ENCODE results near the gene ATOH8. TPM values are rescaled to one million over a fixed set of nuclear protein-coding genes. Genes with fewer than 3 reads are reported as not detected.

The ATOH8 gene
- polyA plus RNA-seq, 2 of the 4 experiments (the other 2 are of a cell fraction), result 1.8 to 20.0 TPM

DNA sequence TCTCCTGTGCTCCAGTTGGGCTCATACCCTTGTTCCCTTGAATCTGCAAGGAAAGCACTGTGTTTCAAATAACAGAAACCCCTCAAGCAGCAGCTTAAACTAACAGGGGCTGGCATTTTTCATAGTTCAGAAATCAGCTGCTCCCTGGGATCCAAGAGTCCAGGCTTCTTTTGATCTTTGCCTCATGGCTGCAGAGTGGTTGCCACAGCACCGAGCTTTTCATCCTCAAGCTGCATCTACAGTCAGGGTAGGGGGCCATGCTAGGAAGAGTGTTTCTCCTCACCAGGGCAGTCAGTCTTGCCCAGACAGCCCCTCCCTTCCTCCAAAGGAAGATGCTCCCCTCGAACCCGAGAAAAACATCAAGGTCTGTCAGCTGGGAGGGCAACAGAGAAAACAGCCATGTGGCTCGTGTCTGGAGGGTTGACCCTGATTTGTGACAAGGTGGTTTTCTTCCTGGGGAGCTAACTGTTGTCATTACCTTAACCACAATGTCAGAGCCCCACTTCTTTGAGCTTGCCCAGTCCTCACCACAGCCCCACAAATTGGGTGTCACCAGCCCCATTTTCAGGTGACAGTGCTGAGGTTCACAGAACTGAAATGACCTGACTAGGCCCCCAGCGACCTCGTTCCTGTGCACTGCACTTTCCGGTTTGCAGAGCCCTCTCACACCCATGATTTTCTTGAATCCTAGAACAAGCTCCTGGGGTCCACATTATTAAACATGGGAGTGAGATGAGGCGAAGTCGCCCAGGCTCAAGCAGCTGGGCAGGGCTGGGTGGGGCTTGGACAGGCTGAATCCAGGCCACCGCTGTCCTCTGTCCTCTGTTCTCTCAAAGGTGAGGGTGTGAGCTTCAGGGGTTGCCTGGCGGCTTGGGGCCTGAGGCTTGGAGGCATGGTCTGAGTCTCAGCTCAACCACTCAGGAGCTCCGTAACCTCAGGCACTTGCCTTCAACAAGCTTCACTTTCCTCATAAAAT, 21.9 kb downstream of the ATOH8 start (continued):
- TF ChIP-seq, protein P1, sequence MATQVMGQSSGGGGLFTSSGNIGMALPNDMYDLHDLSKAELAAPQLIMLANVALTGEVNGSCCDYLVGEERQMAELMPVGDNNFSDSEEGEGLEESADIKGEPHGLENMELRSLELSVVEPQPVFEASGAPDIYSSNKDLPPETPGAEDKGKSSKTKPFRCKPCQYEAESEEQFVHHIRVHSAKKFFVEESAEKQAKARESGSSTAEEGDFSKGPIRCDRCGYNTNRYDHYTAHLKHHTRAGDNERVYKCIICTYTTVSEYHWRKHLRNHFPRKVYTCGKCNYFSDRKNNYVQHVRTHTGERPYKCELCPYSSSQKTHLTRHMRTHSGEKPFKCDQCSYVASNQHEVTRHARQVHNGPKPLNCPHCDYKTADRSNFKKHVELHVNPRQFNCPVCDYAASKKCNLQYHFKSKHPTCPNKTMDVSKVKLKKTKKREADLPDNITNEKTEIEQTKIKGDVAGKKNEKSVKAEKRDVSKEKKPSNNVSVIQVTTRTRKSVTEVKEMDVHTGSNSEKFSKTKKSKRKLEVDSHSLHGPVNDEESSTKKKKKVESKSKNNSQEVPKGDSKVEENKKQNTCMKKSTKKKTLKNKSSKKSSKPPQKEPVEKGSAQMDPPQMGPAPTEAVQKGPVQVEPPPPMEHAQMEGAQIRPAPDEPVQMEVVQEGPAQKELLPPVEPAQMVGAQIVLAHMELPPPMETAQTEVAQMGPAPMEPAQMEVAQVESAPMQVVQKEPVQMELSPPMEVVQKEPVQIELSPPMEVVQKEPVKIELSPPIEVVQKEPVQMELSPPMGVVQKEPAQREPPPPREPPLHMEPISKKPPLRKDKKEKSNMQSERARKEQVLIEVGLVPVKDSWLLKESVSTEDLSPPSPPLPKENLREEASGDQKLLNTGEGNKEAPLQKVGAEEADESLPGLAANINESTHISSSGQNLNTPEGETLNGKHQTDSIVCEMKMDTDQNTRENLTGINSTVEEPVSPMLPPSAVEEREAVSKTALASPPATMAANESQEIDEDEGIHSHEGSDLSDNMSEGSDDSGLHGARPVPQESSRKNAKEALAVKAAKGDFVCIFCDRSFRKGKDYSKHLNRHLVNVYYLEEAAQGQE (IDR thresholded peaks at IDR 0.05), result no peak
- TF ChIP-seq CEBPB (IDR thresholded peaks at IDR 0.05) (no peak), FOSB (CRISPR knock-in tag; IDR thresholded peaks at IDR 0.05) (no peak)

DNA sequence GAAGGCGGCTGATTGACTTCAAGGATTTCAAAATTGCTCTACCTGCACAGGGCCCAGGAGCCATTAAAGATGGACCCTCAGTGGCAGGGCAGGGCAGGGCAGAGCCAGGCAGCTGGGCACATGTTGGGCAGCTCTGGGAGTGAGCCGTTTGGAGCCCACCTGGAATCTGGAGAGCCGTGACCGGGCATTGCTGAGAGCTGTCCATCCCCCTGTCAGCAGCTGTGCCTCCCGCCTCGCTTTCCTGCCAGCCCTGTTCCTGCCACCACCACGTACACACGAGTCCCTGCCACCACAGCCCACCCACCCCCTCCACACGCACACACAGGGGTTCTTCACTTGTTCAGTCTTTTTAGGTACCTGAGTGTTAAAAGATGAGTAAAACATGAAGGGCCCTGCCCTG, 22.9 kb downstream of the ATOH8 start:
- Histone ChIP-seq H3K4me2 (no peak overlapping the region), H3K9me3 (no peaks in the 10 kb centered on the region), H3K4me1 (peaks cover 26% of the 10 kb centered on the region), H3K4me3 (no peak overlapping the region), H3K27ac (no peak overlapping the region; a peak in 1 of 6 replicates)
- ChIA-PET CTCF (interaction anchor here (0.6 to 63.0 kb wide), 8 partner anchors 17 to 281 kb away, joined by 3 to 1675 read pairs (median 34); partner anchors contain the start of gene ATOH8), POLR2A (no interaction called here)
- no peak for FAIRE-seq
- no peak for TF ChIP-seq FOSL2 (IDR thresholded peaks at IDR 0.05)
- TF ChIP-seq FOSL2 (CRISPR knock-in tag; IDR thresholded peaks at IDR 0.05), result no peak
- TF ChIP-seq, protein P2, sequence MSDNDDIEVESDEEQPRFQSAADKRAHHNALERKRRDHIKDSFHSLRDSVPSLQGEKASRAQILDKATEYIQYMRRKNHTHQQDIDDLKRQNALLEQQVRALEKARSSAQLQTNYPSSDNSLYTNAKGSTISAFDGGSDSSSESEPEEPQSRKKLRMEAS (IDR thresholded peaks at IDR 0.05), result no peak
- 89% methylated on average over 9 of the region's 9 CpGs for WGBS (ENCODE audit: missing lambda C conversion rate)
- no peak for DNase-seq (ENCODE audit: low read depth in 1 of 2, low spot score in 1 of 2)
- ATAC-seq, result no peak

DNA sequence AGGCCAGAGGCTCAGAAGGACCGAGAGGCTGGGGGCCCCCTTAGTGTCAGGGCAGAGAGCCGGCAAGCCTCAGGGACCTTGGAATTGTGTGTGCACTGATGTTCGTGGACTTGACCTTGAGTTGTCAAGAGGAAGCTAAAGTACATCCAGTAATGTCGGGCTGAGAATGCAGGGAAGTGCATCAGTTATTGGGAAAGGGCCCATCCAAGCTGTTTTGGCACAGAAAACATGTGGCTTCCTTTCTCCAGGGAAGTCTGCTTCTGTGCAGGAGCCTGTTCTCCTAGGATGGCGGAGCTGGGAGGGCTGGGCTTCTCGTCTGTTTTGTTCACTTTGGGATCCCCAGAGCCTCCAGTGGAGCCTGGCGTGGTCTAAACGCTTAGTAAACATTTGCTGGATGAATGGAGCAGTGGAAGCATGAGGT, 23.7 kb downstream of the ATOH8 start:
- ATAC-seq, result no peak
- CTCF ChIA-PET, result interaction anchor here (0.9 to 63.0 kb wide), 10 partner anchors 11 to 140 kb away, joined by 3 to 1675 read pairs (median 4); partner anchors contain the start of gene ATOH8

DNA sequence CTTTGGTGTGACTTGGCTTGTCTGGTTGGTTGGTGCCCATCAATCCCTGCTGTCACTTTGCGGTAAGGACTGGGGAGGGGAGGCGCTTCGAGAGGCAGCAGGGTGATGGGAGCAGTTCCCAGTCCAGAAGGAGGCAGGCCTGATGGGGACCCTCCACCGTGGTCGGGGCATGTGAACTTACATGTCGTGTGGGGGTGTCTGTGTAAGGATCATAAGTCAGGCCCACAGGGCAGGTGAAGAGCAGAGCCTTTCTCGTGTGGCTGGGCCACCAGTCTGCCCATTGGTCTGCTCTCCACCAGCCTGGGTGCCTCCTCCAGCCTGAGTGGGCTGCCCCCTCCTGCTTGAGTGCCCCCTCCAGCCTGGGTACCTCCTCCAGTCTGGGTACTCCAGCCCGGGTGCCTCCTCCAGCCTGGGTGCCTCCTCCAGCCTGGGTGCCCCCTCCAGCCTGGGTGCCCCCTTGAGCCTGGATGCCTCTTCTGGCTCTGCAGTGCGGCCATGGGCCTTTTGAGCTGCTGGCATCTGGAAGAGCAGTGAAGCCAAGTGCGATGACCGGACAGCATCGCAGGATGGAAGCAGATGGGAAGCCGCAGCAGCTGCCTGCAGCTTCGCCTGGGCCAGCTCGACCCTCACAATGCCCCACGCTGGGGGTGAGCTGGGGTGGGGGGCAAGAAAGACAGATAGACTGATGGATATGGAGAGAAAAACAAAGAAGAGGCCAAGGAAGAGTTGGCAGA, 25.0 kb downstream of the ATOH8 start:
- no peak for FAIRE-seq
- ATAC-seq, result peak in 1 of 2 experiments; percentile 10; a peak in 2 of 6 replicates
- POLR2A ChIA-PET, result no interaction called here
- Histone ChIP-seq H3K4me3 (no peak overlapping the region), H3K9me3 (no peaks in the 10 kb centered on the region), H3K27ac (peak overlapping the region in 1 of 2 experiments; percentile 2; a peak in 1 of 6 replicates), H3K4me2 (no peak overlapping the region), H3K4me1 (peaks cover 8% of the 10 kb centered on the region)
- no peak for DNase-seq (ENCODE audit: low read depth in 1 of 2, low spot score in 1 of 2)
- CTCF ChIA-PET, result interaction anchor here (0.6 to 63.0 kb wide), 6 partner anchors 10 to 430 kb away, joined by 3 to 1675 read pairs (median 8); partner anchors contain the start of gene ATOH8
- 84% methylated on average over 15 of the region's 16 CpGs for WGBS (ENCODE audit: missing lambda C conversion rate)
- TF ChIP-seq ZNF302 (CRISPR knock-in tag; IDR thresholded peaks at IDR 0.05), result no peak
- TF ChIP-seq, protein P3, sequence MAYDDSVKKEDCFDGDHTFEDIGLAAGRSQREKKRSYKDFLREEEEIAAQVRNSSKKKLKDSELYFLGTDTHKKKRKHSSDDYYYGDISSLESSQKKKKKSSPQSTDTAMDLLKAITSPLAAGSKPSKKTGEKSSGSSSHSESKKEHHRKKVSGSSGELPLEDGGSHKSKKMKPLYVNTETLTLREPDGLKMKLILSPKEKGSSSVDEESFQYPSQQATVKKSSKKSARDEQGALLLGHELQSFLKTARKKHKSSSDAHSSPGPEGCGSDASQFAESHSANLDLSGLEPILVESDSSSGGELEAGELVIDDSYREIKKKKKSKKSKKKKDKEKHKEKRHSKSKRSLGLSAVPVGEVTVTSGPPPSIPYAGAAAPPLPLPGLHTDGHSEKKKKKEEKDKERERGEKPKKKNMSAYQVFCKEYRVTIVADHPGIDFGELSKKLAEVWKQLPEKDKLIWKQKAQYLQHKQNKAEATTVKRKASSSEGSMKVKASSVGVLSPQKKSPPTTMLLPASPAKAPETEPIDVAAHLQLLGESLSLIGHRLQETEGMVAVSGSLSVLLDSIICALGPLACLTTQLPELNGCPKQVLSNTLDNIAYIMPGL (CRISPR knock-in tag; IDR thresholded peaks at IDR 0.05; ENCODE audit: borderline replicate concordance), result no peak
- no peak for TF ChIP-seq HOXA7 (CRISPR knock-in tag; IDR thresholded peaks at IDR 0.05)
- TF ChIP-seq RFX5 (IDR thresholded peaks at IDR 0.05), result no peak

More for the DNA sequence above, 23.7 kb downstream of the ATOH8 start:
- POLR2A ChIA-PET, result no interaction called here
- no peak for DNase-seq (ENCODE audit: low read depth in 1 of 2, low spot score in 1 of 2)
- Histone ChIP-seq H3K9me3 (no peaks in the 10 kb centered on the region), H3K27ac (no peak overlapping the region), H3K4me1 (peaks cover 21% of the 10 kb centered on the region), H3K4me3 (no peak overlapping the region), H3K4me2 (no peak overlapping the region)
- TF ChIP-seq NPAS2 (CRISPR knock-in tag; IDR thresholded peaks at IDR 0.05; ENCODE audit: borderline replicate concordance), result no peak
- TF ChIP-seq ESRRA (IDR thresholded peaks at IDR 0.05; ENCODE audit: borderline replicate concordance, low read length), result no peak
- TF ChIP-seq GATA3 (IDR thresholded peaks at IDR 0.05; ENCODE audit: borderline replicate concordance), result no peak
- no peak for FAIRE-seq
- WGBS (ENCODE audit: missing lambda C conversion rate), result 71% methylated on average over 8 of the region's 8 CpGs

All from A549 (cell line).